GM12875 (cell line): Measurements from ENCODE around the gene FRMD4A.

Source experiments
- H3K4me3 ChIP-seq: one replicate; pipeline ENCODE4 v1.5.1; 2011; ENCODE audit warnings: low read depth, low read length, control low read depth
- CTCF ChIP-seq: IDR thresholded peaks from 2 replicates; pipeline ENCODE4 v1.5.1; 2011; ENCODE audit warnings: low read depth, mild to moderate bottlenecking, control low read depth, inconsistent platforms, low read length, moderate library complexity, borderline replicate concordance; ENCODE audit not compliant: insufficient read depth

FRMD4A gene

DNA sequence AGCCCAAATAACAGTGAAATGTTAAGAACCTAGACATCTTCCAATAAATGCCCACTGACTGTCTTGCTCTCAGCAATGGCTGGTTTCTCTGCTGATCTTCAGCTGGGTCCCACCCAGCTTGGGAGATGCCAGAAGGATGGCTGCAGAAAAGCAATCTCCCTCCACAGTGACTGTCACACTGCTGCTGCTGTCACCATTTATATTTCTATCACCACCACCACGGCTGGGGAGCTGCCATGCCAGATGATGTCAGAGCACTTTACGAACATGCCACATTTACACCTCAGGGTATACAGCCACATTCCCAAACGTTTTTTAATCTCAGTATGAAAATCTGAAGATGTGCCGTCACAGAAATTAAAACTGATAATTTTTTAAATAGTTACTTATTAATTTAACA, 29.8 kb upstream of the FRMD4A start:
- no peak for TF ChIP-seq CTCF
- no peak overlapping the region for H3K4me3 ChIP-seq

DNA sequence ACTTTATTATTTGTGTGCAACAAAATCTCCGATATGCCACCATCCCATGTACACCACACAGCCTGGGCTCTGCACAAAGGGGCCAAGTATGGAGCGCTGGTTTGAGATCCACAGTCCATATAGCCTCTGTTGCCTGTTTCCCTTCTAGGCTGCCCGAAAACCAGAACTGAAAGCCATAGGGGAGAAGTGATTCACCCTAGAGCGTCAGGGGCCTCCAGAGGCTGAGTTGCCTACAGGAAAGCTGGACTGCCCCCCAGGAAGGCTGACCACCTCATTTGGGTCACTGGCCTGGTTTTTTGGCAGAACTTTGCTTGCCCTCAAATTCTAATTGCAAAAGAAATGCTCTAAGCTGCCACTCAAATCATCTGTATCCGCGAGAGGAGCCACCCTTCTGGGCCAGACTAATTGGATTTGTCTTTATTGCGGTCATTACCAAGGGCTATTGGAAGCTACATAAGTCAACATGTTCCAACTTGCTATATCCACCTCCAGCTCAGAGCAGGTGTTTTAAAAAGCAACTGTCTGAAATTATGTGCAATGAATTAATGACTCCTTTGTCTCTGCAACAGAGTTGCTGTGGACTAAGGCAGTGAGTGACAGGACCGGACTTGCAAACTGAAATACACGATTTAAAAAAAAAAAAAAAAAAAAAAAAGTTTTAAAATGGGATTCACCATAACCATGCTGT, 28.3 kb upstream of the FRMD4A start:
- no peak for TF ChIP-seq CTCF
- no peak overlapping the region for H3K4me3 ChIP-seq

- TF ChIP-seq CTCF: no peak
Measured at GRCh38 chr10:14356921-14357320, 26.2 kb upstream of the FRMD4A start.

GRCh38 chr10:14355750-14356149, 25.0 kb upstream of the FRMD4A start:
- H3K4me3 ChIP-seq: no peak overlapping the region

More at GRCh38 chr10:14356921-14357320, 26.2 kb upstream of the FRMD4A start:
- no peak overlapping the region for H3K4me3 ChIP-seq

DNA sequence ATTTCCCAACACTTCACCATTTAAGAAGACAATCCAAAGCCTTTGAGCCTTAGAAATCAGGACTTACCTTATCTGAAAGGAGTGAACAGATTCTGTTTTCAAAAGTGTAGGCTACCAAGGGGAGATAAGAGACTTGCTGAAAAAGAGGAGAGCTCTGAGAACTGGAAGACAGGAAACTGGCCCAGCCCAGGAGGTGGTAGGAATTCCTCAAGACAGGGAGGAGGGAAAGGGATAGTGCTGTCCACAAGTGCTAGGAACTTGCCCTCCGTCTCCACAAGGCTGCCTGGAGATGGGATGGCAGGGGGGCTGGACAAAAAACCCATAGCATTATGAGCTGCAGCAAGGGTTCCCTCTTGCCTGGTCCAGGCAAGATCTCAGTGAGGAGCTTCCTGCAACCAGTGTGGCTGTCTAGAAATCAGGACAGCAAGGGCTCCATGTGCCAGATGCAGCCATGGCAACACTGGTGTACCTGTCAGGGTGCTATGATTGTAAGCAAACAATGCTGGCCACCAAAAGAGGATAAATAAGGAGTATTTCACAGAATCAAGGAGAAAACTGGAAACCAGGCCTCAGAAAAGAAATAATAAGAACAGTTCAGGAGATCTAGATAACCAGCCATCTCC, 22.7 kb upstream of the FRMD4A start:
- no peak for TF ChIP-seq CTCF
- H3K4me3 ChIP-seq: no peak overlapping the region

More at GRCh38 chr10:14355750-14356149, 25.0 kb upstream of the FRMD4A start:
- no peak for TF ChIP-seq CTCF

- TF ChIP-seq CTCF: no peak
- no peak overlapping the region for H3K4me3 ChIP-seq
Measured at GRCh38 chr10:14350006-14350405, 19.3 kb upstream of the FRMD4A start.

DNA sequence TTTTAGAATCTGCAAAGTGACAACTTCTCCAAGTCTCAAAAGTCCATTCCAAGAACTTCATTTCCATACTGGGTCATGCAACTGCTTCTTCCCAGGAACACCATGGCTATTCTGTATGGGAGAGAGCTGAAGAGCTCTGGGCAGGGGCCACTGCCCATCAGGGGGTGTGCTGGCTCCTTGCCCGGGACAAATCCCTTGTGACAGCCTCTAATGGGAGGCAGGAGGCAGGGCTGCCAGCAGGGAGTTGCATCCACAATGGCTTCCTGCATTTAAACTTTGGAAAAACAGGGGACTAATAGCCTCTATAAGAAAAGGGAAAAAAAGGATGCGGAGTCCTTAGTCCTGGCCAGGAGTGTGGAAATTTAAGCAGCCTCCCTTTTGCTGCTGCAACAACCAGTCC, 18.4 kb upstream of the FRMD4A start:
- no peak overlapping the region for H3K4me3 ChIP-seq
- TF ChIP-seq CTCF: no peak
